ENCODE data around the gene BCORL1. TPM values are rescaled to one million over a fixed set of nuclear protein-coding genes. Genes with fewer than 3 reads are reported as not detected.

BCORL1 gene
- total RNA-seq, 1 donor from 2014 or later: 22.3 TPM

DNA sequence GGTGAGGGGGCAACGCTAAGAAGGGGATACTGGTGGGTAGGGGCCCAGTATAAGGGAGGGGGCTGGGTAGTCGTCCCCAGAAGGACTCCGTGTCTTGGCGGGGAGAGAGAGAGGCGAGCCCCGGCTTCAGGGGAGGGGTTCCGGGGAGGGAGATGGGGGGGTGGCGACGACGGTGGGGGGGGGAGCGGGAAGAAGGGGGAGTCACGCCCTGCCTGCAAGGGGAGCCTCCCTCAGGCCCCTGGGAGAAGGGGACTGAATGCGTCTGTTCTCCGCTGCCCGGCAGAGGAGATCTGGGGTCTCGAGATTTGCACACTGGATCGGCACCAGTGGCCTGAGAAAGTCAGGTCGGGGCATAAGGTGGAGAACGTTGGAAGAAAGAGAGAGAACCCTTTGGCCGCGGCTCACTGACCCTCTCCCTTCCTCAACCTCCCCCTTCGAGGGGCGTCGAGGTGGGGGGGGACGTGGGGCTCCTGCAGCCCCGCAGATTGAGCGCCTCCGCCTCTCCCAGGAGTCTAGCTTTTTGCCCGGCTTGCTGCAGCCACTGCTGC lies 609 bp upstream of the BCORL1 start:
- Histone ChIP-seq H3K36me3 (ENCODE audit: insufficient read depth, low read length) (no peaks in the 10 kb centered on the region), H3K4me1 (ENCODE audit: insufficient read depth, low read length) (peaks cover 5% of the 10 kb centered on the region), H3K9me3 (ENCODE audit: insufficient read depth, low read depth, low read length) (no peaks in the 10 kb centered on the region), H2AFZ (ENCODE audit: low read depth, low read length) (peak overlapping the region; percentile 52), H4K20me1 (ENCODE audit: insufficient read depth, low read length) (peaks cover 5% of the 10 kb centered on the region), H3K4me2 (ENCODE audit: low read length) (no peak overlapping the region), H3K79me2 (ENCODE audit: insufficient read depth, low read length) (no peaks in the 10 kb centered on the region), H3K27me3 (ENCODE audit: insufficient read depth, low read length) (no peaks in the 10 kb centered on the region), H3K9ac (ENCODE audit: low read length) (peak overlapping the region; percentile 46), H3K4me3 (ENCODE audit: insufficient read depth, low read depth, low read length) (peak overlapping the region; percentile 57), H3K27ac (ENCODE audit: low read depth, low read length) (no peak overlapping the region)
- Mint-ChIP-seq H3K27me3 (ENCODE audit: low read depth, unreplicated experiment) (no peaks in the 10 kb centered on the region), H3K36me3 (ENCODE audit: low read depth, unreplicated experiment) (no peaks in the 10 kb centered on the region), H3K9me3 (ENCODE audit: unreplicated experiment) (no peaks in the 10 kb centered on the region), H3K4me3 (ENCODE audit: unreplicated experiment) (peak overlapping the region; percentile 80), H3K4me1 (ENCODE audit: low read depth, unreplicated experiment) (peaks cover 3% of the 10 kb centered on the region), H3K27ac (ENCODE audit: unreplicated experiment) (no peak overlapping the region)
- TF ChIP-seq EZH2 (IDR thresholded peaks at IDR 0.05; ENCODE audit: insufficient read depth, low read length): no peak
- TF ChIP-seq, protein P1, sequence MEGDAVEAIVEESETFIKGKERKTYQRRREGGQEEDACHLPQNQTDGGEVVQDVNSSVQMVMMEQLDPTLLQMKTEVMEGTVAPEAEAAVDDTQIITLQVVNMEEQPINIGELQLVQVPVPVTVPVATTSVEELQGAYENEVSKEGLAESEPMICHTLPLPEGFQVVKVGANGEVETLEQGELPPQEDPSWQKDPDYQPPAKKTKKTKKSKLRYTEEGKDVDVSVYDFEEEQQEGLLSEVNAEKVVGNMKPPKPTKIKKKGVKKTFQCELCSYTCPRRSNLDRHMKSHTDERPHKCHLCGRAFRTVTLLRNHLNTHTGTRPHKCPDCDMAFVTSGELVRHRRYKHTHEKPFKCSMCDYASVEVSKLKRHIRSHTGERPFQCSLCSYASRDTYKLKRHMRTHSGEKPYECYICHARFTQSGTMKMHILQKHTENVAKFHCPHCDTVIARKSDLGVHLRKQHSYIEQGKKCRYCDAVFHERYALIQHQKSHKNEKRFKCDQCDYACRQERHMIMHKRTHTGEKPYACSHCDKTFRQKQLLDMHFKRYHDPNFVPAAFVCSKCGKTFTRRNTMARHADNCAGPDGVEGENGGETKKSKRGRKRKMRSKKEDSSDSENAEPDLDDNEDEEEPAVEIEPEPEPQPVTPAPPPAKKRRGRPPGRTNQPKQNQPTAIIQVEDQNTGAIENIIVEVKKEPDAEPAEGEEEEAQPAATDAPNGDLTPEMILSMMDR (IDR thresholded peaks at IDR 0.05; ENCODE audit: insufficient read depth, low read depth, low read length): no peak
- FAIRE-seq: no peak
- DNase-seq (ENCODE audit: low read depth): no peak

DNA sequence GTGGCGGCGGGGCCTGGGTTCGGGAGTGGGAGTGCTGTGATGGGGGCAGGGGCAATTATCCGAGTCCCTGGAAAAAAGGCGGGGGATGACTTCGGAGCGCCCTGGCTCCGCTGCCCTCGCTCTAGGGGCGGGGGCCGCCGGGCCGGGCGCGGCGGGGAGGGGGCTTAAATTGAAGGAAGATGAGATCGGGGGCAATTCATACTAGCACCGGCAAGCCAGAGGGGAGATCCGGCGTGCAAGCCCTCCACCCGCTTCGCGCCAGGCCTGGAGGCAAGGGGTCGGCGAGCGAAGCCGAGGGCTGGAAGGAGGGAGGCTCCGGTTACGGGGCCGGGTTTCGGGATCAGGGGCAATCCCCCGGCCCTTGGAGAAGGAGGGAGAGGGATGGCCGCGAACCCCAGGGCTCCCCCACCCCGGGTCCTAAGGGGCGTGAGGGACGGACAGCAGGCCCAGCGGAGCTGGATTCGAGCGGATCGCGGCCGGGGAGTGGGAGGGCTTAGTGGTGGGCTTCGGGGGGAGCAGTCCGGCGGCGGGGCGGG lies 1.2 kb downstream of the BCORL1 start:
- H2AFZ ChIP-seq (ENCODE audit: low read depth, low read length): peak overlapping the region; percentile 66
- Mint-ChIP-seq H3K4me3 (ENCODE audit: unreplicated experiment) (no peak overlapping the region), H3K27ac (ENCODE audit: unreplicated experiment) (no peak overlapping the region), H3K27me3 (ENCODE audit: low read depth, unreplicated experiment) (no peaks in the 10 kb centered on the region), H3K4me1 (ENCODE audit: low read depth, unreplicated experiment) (peaks cover 3% of the 10 kb centered on the region), H3K9me3 (ENCODE audit: unreplicated experiment) (no peaks in the 10 kb centered on the region), H3K36me3 (ENCODE audit: low read depth, unreplicated experiment) (no peaks in the 10 kb centered on the region)
- no peaks in the 10 kb centered on the region for H3K36me3 ChIP-seq (ENCODE audit: insufficient read depth, low read length)
- no peak for TF ChIP-seq EZH2 (IDR thresholded peaks at IDR 0.05; ENCODE audit: insufficient read depth, low read length)
- TF ChIP-seq, protein P1 (IDR thresholded peaks at IDR 0.05; ENCODE audit: insufficient read depth, low read depth, low read length): no peak
- no peaks in the 10 kb centered on the region for H3K79me2 ChIP-seq (ENCODE audit: insufficient read depth, low read length)
- peak overlapping the region; percentile 48 for H3K9ac ChIP-seq (ENCODE audit: low read length)
- H3K27me3 ChIP-seq (ENCODE audit: insufficient read depth, low read length): no peaks in the 10 kb centered on the region
- H4K20me1 ChIP-seq (ENCODE audit: insufficient read depth, low read length): peaks cover 8% of the 10 kb centered on the region
- H3K4me1 ChIP-seq (ENCODE audit: insufficient read depth, low read length): peaks cover 5% of the 10 kb centered on the region
- no peak for FAIRE-seq
- no peak overlapping the region for H3K4me3 ChIP-seq (ENCODE audit: insufficient read depth, low read depth, low read length)
- H3K27ac ChIP-seq (ENCODE audit: low read depth, low read length): no peak overlapping the region
- H3K9me3 ChIP-seq (ENCODE audit: insufficient read depth, low read depth, low read length): no peaks in the 10 kb centered on the region
- DNase-seq (ENCODE audit: low read depth): no peak
- H3K4me2 ChIP-seq (ENCODE audit: low read length): no peak overlapping the region

All from astrocyte (in vitro differentiated cells and primary cell).